NCI-H1694 (cell line): ENCODE measurements around the gene IFNL1.
"Not testable (repeated sequence)": the region's sequence is repeated elsewhere in the genome, so short reads cannot be mapped to it uniquely, and the experiment has no call there.

Experiments used
- DNase-seq: peaks from one replicate; lab custom pipeline; 2025; lab: John Stamatoyannopoulos, UW

The IFNL1 gene

DNA sequence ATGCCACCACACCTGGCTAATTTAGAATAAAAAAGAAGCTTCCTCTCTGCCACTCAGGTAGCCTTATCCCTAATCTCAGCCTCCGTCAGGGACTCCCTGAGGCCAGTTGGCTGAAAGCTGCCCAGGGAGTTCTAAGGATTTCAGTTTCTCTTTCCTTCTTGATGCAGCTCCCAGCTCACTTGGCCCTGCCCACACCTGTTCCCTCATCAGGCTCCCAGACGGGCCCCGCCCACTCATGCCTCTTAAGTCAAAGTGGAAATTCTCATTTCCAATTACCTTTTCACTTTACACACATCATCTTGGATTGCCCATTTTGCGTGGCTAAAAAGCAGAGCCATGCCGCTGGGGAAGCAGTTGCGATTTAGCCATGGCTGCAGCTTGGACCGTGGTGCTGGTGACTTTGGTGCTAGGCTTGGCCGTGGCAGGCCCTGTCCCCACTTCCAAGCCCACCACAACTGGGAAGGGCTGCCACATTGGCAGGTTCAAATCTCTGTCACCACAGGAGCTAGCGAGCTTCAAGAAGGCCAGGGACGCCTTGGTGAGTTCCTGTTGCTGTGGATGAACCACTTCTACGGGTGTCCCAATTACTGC is at the start of gene IFNL1:
Gene IFNL1, plus strand, starts transcription at position 353 of the 591 bp plus-strand sequence. Its CDS starts 15 bp downstream, at position 368.
- no peak for DNase-seq

DNA sequence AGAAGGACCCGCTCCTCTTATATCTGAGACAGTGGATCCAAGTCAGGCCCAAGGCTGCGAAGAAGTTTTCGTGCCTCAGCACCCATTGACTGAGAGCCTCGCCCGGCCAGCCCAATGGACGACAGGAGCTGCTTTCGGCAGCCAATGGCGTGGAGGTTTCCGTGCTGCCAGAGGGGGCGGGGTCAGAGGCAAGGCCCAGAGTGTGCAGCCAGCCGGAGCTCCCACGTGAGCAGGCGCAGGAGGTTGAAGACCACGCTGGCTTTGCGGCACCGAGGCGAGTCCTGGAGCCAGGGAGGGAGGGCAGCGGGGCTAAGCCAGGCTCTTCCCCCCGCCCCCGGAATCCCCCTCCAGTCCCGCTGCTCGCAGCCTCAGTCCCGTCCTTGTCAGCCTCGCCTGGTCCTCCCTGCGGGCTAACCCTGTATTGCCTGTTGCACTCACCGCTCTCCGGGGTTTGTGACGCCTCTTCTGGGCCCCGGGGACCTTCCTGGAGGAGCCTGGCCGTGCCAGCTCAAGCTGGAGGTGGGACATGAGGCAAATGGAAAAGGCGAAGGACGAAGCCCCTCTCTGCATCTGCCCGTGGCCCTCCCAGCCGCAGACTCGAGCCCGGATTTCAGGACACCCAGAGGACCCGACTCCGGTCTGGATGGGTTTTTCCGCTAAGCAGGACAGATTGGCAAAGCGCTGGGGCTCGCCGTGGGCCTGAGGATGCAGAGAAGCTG is 49.1 kb upstream of the IFNL1 start:
- DNase-seq, result no peak

DNA sequence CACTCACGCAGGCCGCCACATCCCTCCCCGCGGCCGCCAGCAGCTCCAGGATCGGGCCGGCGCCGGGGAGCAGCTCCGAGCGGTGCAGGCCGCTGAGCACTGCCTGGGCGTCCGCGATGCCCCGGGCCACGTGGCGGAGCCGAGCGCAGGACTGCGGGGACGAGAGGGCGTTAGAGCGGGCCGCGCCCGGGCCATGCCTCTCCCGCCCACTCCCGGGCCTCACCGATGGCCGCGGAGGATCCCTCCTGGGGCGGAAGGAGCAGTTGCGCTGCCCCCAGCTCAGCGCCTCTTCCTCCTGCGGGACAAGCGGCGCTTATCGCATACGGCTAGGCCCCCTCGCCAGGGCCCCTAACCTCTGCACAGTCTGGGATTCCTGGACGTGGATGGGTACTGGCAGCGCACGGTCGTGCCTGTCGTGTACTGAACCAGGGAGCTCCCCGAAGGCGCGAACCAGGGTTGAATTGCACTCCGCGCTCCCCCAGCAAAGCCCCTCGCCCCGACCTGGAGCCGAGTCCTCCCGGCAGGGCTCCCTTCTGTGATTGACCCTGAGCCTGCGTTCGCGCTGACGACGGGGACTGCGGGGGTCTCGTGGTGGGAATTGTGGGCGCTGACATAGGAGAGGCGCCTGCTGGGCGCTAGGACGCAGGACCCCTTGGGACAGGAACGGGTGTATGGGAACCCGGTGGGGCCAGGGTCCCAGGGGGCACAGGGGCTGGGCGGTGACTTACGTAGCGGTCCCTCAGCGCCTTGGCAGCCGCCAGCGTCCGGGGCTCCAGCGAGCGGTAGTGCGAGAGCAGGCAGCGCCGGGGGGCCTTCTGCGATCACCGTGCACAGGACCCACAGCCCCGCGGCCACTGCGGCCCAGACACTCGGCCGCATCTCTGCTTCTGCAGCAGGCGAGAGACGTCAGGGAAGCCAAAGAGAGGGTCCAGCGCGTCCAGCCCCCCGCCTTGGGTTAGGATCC is 48.2 kb upstream of the IFNL1 start:
- DNase-seq, result no peak

DNA sequence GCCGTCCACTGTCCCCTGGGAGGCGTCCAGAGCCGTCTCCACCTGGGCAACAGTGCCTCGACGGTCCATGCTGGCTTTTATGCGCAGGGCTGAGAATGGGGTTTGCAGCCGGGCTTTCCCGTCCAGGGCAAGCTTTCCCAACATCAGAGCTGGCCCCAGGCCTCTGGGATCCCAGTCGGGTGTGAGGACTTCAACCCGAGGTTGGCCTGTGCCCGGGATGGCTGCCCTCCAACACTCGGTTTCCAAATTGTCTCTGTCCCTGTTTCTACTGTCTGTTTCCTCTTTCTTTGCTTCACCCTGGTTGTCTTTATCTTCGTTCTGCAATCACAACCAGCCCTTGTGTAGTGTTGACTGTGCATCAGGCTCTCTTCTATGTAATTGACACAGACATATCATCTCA is 47.4 kb upstream of the IFNL1 start, which contains the start of gene IFNL4:
Gene IFNL4, minus strand, starts transcription at position 51 of the 400 bp plus-strand sequence.
- DNase-seq, result no peak

DNA sequence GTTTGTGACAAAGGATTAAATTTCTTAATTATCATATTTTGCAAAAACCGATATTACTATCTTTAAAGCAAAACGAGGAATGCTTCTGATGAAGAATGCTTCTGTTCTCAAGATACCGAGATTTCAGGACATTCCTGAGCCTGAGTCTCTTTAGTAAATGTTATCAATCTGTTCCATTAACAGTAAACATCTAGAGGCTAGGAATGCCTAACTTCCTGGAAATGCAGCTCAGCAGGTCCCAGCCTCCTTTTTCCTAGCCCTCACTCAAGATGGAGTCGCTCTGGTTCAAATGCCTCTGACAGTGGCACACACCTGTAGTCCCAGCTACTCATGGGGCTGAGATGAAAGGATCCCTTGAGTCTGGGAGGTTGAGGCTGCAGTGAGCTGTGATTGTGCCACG is 45.1 kb upstream of the IFNL1 start:
- no peak for DNase-seq

DNA sequence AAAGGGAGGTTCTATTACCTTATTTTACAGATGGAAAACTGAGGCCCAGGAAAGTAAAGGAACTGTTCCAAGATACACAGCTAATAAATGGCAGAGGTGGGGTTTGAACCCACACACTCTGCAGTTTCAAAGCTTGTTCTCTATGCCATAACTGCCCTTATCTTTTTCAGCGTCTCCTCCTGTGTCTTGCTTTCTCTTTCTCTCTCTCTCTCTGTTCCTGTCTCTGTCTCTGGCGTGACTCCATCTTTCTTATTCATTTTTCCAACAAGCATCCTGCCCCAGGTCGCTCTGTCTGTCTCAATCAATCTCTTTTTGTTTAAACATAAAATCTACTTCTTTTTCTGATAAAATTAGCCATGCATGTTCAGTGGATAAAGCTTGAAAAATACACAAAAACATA is 44.4 kb upstream of the IFNL1 start:
- no peak for DNase-seq

GRCh38 chr19:39252458-39252857 is 43.7 kb upstream of the IFNL1 start:
- no peak for DNase-seq

- no peak for DNase-seq
Observed at GRCh38 chr19:39253374-39254149, 42.6 kb upstream of the IFNL1 start.

DNA sequence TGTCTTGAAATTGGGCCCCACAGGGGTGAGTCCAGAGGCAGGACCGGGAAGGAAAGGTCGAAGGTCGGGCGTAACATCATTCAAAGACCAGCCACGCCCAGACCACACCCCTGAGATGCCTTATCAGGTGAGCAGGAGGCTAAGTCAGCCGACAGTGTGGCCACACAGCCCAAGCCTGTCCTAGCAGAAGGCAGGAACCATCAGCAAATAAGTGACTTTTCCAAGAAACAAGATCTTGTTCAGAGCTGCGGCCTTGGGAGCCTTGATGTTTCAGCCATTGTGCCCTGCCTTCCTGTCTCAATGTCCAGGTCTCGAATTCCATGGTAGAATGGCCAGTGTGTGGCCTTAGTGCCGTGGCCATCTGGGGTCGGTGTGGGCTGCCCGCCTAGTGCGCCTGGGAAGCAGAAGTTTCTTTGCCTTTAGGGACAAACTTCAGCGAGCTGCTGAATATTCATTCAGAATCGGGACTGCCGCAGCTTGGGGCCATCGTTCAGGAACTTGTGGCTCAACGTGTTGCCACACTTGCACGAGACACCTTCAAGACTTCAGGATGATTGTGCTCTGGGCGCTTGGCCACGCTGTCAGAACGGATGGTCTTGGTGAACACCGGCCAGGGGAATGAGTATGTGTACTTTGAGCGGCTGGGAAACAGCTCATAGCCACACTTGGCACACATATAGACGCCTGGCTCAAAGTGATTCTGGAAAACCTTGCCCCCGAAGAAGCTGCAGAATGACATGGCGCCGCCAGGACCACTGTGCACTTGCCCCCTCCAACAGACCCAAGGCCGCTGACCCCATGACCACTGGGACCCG is 41.5 kb upstream of the IFNL1 start:
- no peak for DNase-seq

GRCh38 chr19:39257227-39257626 is 39.0 kb upstream of the IFNL1 start:
- no peak for DNase-seq

DNA sequence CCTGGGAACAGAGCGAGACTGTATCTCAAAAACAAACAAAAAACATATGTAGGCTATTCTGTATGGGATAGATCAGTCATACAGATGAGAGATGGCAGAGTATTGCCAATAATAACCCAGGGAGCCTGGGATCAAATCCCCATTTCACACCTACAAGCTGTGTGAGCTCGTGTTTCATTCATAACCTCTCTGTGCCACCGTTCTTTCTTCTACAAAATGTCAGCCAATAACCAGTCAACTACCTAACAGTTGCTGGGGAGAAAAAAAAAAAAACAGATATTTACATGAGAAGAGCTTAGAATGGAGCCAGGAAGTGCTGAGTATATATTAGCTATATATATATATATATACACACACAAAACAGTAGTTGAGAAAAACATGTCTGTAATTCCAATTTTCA is 34.5 kb upstream of the IFNL1 start:
- no peak for DNase-seq

DNA sequence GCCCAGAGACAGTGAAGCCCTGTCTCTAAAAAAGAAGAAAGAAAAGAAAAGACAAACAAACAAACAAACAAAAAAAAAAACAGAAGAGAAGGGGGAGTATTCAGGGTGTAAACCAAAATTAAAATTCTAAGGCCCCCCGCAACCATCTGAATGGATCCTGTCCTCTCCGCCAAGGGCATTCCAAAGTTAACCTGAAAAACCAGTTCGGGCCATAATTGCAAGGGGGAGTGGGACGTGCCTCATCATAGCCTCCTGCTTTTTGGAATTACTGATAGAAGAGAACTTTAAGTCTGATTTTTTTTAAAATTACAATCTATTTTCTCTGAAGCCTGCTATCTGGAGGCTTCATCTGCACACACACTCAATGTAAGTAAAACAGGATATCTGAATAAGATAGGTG is 33.7 kb upstream of the IFNL1 start:
- no peak for DNase-seq

GRCh38 chr19:39263912-39264305 is 32.3 kb upstream of the IFNL1 start:
- DNase-seq, result no peak

DNA sequence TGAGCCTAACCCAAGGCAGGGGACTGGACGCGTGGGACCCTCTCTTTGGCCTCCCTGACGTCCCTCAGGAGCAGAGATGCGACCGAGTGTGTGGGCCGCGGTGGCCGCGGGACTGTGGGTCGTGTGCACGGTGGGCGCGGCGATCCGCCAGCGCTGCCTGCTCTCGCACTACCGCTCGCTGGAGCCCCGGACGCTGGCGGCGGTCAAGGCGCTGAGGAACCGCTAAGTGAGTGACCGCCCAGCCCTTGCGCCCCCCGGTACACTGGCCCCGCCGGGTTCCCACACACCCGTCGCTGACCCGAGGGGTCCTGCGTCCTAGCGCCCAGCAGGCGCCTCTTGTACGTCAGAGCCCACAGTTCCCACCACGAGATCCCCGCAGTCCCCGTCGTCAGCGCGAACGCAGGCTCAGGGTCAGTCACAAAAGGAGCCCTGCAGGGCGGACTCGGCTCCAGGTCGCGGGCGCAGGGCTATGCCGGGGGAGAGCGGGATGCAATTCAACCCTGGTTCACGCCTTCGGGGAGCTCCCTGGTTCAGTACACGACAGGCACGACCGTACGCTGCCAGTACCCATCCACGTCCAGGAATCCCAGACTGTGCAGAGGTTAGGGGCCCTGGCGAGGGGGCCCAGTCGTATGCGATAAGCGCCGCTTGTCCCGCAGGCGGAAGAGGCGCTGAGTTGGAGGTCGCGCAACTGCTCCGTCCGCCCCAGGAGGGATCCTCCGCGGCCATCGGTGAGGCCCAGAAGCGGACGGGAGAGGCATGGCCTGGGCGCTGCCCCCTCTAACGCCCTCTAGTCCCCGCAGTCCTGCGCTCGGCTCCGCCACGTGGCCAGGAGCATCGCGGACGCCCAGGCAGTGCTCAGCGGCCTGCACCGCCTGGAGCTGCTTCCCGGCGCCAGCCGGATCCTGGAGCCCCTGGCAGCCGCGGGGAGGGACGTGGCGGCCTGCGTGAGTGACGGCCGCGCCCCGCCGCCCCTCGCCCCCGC is 31.6 kb upstream of the IFNL1 start:
- DNase-seq, result no peak

- no peak for DNase-seq
Observed at GRCh38 chr19:39265321-39265916, 30.8 kb upstream of the IFNL1 start.

- DNase-seq, result not testable (repeated sequence)
Observed at GRCh38 chr19:39268085-39268484, 28.1 kb upstream of the IFNL1 start, which contains the start of gene IFNL2. TSS of gene IFNL2 (plus strand) at chr19:39268396. CDS start at chr19:39268569, 173 bp downstream.

- DNase-seq, result not testable (repeated sequence)
Observed at GRCh38 chr19:39268531-39269223, 27.5 kb upstream of the IFNL1 start.

GRCh38 chr19:39269369-39269768 is 26.8 kb upstream of the IFNL1 start:
- not testable (repeated sequence) for DNase-seq
